Measurements from ENCODE around the gene KLHDC7A. TPM values are rescaled to one million over a fixed set of nuclear protein-coding genes. Genes with fewer than 3 reads are reported as not detected.

The KLHDC7A gene
- total and polyA plus RNA-seq, 2 of the 4 experiments (the other 2 are of a cell fraction): not detected

DNA sequence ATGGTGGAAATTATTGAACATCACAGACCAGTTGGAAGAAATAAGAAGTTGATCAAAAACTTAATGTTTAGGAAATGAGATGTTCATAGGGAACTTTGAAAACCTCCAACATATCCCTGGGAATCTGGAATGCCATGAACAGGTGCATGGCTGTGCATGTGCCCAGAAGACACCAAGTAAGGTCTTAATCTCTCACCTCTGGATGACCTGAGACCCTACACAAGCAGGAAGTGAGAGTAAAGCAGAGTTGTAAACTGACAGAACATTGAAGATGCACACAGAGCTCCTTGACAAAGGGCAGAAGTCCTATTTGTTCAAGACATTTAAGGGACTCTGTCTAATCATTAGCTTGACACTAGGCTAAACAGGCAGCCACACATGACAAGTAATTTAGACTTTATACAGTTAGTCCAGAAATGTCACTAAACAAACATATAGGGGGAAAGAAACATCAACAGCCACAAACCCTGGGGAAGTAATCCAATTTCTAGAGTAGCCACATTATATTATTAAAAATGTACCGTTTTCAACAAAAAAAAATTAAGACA, 34.5 kb downstream of the KLHDC7A start:
- H4K91ac ChIP-seq (ENCODE audit: insufficient read depth, low read depth, low read length): no peak overlapping the region
- H3K4me2 ChIP-seq (ENCODE audit: low read depth, low read length): no peak overlapping the region
- H2BK5ac ChIP-seq (ENCODE audit: low read depth, low read length, poor library complexity, severe bottlenecking): no peak overlapping the region
- no peak overlapping the region for H3K4me3 ChIP-seq (ENCODE audit: insufficient read depth, low read depth, low read length)
- CTCF ChIA-PET: no interaction called here
- H3K9ac ChIP-seq (ENCODE audit: low read depth, low read length): no peak overlapping the region
- no peaks in the 10 kb centered on the region for H3K36me3 ChIP-seq (ENCODE audit: control insufficient read depth, insufficient read depth, low read length)
- H2BK15ac ChIP-seq (ENCODE audit: low read depth, low read length): no peak overlapping the region
- H3K9me3 ChIP-seq (ENCODE audit: control insufficient read depth, insufficient read depth, low read length): peaks cover 6% of the 10 kb centered on the region
- intact Hi-C loops (cut with micrococcal nuclease): no loop called here
- TF ChIP-seq, protein P1, sequence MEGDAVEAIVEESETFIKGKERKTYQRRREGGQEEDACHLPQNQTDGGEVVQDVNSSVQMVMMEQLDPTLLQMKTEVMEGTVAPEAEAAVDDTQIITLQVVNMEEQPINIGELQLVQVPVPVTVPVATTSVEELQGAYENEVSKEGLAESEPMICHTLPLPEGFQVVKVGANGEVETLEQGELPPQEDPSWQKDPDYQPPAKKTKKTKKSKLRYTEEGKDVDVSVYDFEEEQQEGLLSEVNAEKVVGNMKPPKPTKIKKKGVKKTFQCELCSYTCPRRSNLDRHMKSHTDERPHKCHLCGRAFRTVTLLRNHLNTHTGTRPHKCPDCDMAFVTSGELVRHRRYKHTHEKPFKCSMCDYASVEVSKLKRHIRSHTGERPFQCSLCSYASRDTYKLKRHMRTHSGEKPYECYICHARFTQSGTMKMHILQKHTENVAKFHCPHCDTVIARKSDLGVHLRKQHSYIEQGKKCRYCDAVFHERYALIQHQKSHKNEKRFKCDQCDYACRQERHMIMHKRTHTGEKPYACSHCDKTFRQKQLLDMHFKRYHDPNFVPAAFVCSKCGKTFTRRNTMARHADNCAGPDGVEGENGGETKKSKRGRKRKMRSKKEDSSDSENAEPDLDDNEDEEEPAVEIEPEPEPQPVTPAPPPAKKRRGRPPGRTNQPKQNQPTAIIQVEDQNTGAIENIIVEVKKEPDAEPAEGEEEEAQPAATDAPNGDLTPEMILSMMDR (conservative IDR thresholded peaks at IDR 0.05; ENCODE audit: low read depth, low read length): no peak
- TF ChIP-seq FOS (IDR thresholded peaks at IDR 0.05; ENCODE audit: low read depth, low read length) (no peak), CHD1 (IDR thresholded peaks at IDR 0.05; ENCODE audit: low read depth, low read length) (no peak), CEBPB (IDR thresholded peaks at IDR 0.05; ENCODE audit: low read depth, low read length) (no peak), MAFK (IDR thresholded peaks at IDR 0.05; ENCODE audit: low read depth, low read length) (no peak), SMC3 (IDR thresholded peaks at IDR 0.05; ENCODE audit: low read depth, low read length) (no peak), BHLHE40 (IDR thresholded peaks at IDR 0.05; ENCODE audit: low read depth, low read length) (no peak)
- TF ChIP-seq, protein P2, sequence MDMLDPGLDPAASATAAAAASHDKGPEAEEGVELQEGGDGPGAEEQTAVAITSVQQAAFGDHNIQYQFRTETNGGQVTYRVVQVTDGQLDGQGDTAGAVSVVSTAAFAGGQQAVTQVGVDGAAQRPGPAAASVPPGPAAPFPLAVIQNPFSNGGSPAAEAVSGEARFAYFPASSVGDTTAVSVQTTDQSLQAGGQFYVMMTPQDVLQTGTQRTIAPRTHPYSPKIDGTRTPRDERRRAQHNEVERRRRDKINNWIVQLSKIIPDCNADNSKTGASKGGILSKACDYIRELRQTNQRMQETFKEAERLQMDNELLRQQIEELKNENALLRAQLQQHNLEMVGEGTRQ (IDR thresholded peaks at IDR 0.05; ENCODE audit: low read depth, low read length): no peak
- TF ChIP-seq, protein P3, sequence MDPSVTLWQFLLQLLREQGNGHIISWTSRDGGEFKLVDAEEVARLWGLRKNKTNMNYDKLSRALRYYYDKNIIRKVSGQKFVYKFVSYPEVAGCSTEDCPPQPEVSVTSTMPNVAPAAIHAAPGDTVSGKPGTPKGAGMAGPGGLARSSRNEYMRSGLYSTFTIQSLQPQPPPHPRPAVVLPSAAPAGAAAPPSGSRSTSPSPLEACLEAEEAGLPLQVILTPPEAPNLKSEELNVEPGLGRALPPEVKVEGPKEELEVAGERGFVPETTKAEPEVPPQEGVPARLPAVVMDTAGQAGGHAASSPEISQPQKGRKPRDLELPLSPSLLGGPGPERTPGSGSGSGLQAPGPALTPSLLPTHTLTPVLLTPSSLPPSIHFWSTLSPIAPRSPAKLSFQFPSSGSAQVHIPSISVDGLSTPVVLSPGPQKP (IDR thresholded peaks at IDR 0.05; ENCODE audit: borderline replicate concordance, low read depth, low read length): no peak
- H3K9me1 ChIP-seq (ENCODE audit: insufficient read depth, low read length): no peaks in the 10 kb centered on the region
- H3K4me1 ChIP-seq (ENCODE audit: control insufficient read depth, insufficient read depth, low read length): no peaks in the 10 kb centered on the region
- no peak overlapping the region for H2AFZ ChIP-seq (replicated peaks; ENCODE audit: low read length, poor library complexity)
- H4K8ac ChIP-seq (ENCODE audit: low read depth in 2 of 2, low read length in 2 of 2): no peak overlapping the region
- no peak overlapping the region for H2AK5ac ChIP-seq (ENCODE audit: low read depth, low read length)
- H3K23ac ChIP-seq (ENCODE audit: low read depth, low read length): no peak overlapping the region
- in situ Hi-C loops (cut with MboI; ENCODE audit: low sequenced_read_pairs): no loop called here
- dilution Hi-C loops (cut with HindIII; ENCODE audit: low sequenced_read_pairs, unreplicated experiment): no loop called here
- H3K14ac ChIP-seq (replicated peaks; ENCODE audit: low read depth, low read length): no peak overlapping the region
- H3K56ac ChIP-seq (ENCODE audit: extremely low read depth, insufficient read depth, low read length): no peak overlapping the region
- ATAC-seq (ENCODE audit: low read depth) (no peak), DNase-seq (no peak)
- no peaks in the 10 kb centered on the region for H3K79me1 ChIP-seq (ENCODE audit: low read depth in 1 of 2, low read length in 2 of 2)
- no peaks in the 10 kb centered on the region for H3K27me3 ChIP-seq (ENCODE audit: control insufficient read depth, insufficient read depth, low read length)
- POLR2A ChIA-PET (ENCODE audit: unreplicated experiment): no interaction called here
- WGBS, 2 experiments (ENCODE audit: extremely low coverage in 2 of 2, insufficient read length in 1 of 2): no CpG with 5 or more reads among the region's 1 CpG
- no peak overlapping the region for H2BK120ac ChIP-seq (ENCODE audit: low read depth, low read length)
- H3K18ac ChIP-seq (ENCODE audit: low read depth, low read length): no peak overlapping the region
- H3K4ac ChIP-seq (ENCODE audit: low read depth, low read length): no peak overlapping the region
- no peak overlapping the region for H4K5ac ChIP-seq (ENCODE audit: low read depth, low read length)
- no peaks in the 10 kb centered on the region for H4K20me1 ChIP-seq (ENCODE audit: insufficient read depth, low read length)
- no peak overlapping the region for H2AK9ac ChIP-seq (replicated peaks; ENCODE audit: low read depth, low read length, poor library complexity)
- BruUV-seq (replicated peaks): no TSS peak
- H2BK20ac ChIP-seq (ENCODE audit: low read depth, low read length): no peak overlapping the region
- H3K27ac ChIP-seq (ENCODE audit: insufficient read depth, low read length): no peak overlapping the region

Data from IMR-90 (cell line).